Liver (tissue), 9 donors: ENCODE measurements around the gene CCDC78. TPM values are rescaled to one million over a fixed set of nuclear protein-coding genes. Genes with fewer than 3 reads are reported as not detected.

Experiments used
- DNase-seq: peaks from one replicate; pipeline ENCODE4 v3.0.0-alpha.2; 2017; ENCODE audit warnings: low spot score
- H3K27ac ChIP-seq, 2 donors: one replicate each; pipeline ENCODE4 v1.7.0; 2013; ENCODE audit warnings: inconsistent platforms in 2 of 2, low read length in 2 of 2, control low read depth in 1 of 2, low read depth in 1 of 2, mild to moderate bottlenecking in 1 of 2
- H3K27me3 ChIP-seq, 4 donors: one replicate each; pipeline versions ENCODE4 v1.6.1 to v1.7.0; 2013; ENCODE audit warnings: low read length in 3 of 4, inconsistent platforms in 1 of 4, mild to moderate bottlenecking in 1 of 4, moderate library complexity in 1 of 4; ENCODE audit not compliant: control insufficient read depth in 4 of 4, insufficient read depth in 4 of 4
- H3K36me3 ChIP-seq, 4 donors: one replicate each; pipeline versions ENCODE4 v1.6.1 to v1.7.0; 2013; ENCODE audit warnings: low read length in 3 of 4, mild to moderate bottlenecking in 3 of 4, low read depth in 1 of 4, moderate library complexity in 1 of 4; ENCODE audit not compliant: control insufficient read depth in 4 of 4, insufficient read depth in 3 of 4
- H3K4me1 ChIP-seq, 4 donors: one replicate each; pipeline versions ENCODE4 v1.6.1 to v1.7.0; 2013; ENCODE audit warnings: low read length in 3 of 4, mild to moderate bottlenecking in 3 of 4, moderate library complexity in 1 of 4; ENCODE audit not compliant: control insufficient read depth in 4 of 4, insufficient read depth in 4 of 4
- H3K4me3 ChIP-seq, 3 donors: one replicate each; pipeline versions ENCODE4 v1.6.1 to v1.7.0; 2013; ENCODE audit warnings: low read length in 3 of 3, control low read depth in 1 of 3, low read depth in 1 of 3, mild to moderate bottlenecking in 1 of 3
- H3K9ac ChIP-seq, 2 donors: one replicate each; pipeline ENCODE4 v1.7.0; 2013; ENCODE audit warnings: low read length in 2 of 2, mild to moderate bottlenecking in 2 of 2, moderate library complexity in 2 of 2, control low read depth in 1 of 2, low read depth in 1 of 2
- H3K9me3 ChIP-seq, 4 donors: one replicate each; pipeline versions ENCODE4 v1.6.1 to v1.7.0; 2013; ENCODE audit warnings: low read length in 3 of 4; ENCODE audit not compliant: control insufficient read depth in 4 of 4
- ATF3 ChIP-seq: IDR thresholded peaks from 2 replicates; pipeline ENCODE4 v1.6.1; 2016; ENCODE audit warnings: antibody characterized with exemption
- EGR1 ChIP-seq, 2 donors: IDR thresholded peaks; 2 replicates each; pipeline ENCODE4 v1.6.1; 2016 to 2018; ENCODE audit warnings: antibody characterized with exemption in 2 of 2, low read depth in 2 of 2
- FOXA1 ChIP-seq: IDR thresholded peaks from 2 replicates; pipeline ENCODE4 v1.6.1; 2016; ENCODE audit warnings: antibody characterized with exemption
- FOXA2 ChIP-seq: IDR thresholded peaks from 2 replicates; pipeline ENCODE4 v1.6.1; 2016; ENCODE audit warnings: antibody characterized with exemption
- HNF4A ChIP-seq, 2 donors: conservative IDR thresholded peaks; 2 replicates each; pipeline ENCODE4 v1.6.1; 2016; ENCODE audit warnings: antibody characterized with exemption in 2 of 2, mild to moderate bottlenecking in 2 of 2
- HNF4G ChIP-seq: IDR thresholded peaks from 2 replicates; pipeline ENCODE4 v1.6.1; 2016; ENCODE audit warnings: antibody characterized with exemption
- JUND ChIP-seq, 2 donors: IDR thresholded peaks; 2 replicates each; pipeline ENCODE4 v1.6.1; 2016; ENCODE audit warnings: antibody characterized with exemption in 2 of 2
- MAX ChIP-seq: IDR thresholded peaks from 2 replicates; pipeline ENCODE4 v1.6.1; 2016; ENCODE audit warnings: antibody characterized with exemption
- RAD21 ChIP-seq, 2 donors: IDR thresholded peaks; 2 replicates each; pipeline ENCODE4 v1.6.1; 2016; ENCODE audit warnings: antibody characterized with exemption in 2 of 2, mild to moderate bottlenecking in 2 of 2
- RXRA ChIP-seq, 2 donors: IDR thresholded peaks; 2 replicates each; pipeline ENCODE4 v1.6.1; 2017 to 2018; ENCODE audit warnings: antibody characterized with exemption in 2 of 2, mild to moderate bottlenecking in 1 of 2
- SP1 ChIP-seq: IDR thresholded peaks from 2 replicates; pipeline ENCODE4 v1.6.1; 2018; ENCODE audit warnings: antibody characterized with exemption, mild to moderate bottlenecking
- TAF1 ChIP-seq: conservative IDR thresholded peaks from 2 replicates; pipeline ENCODE4 v1.6.1; 2016; ENCODE audit warnings: antibody characterized with exemption, mild to moderate bottlenecking
- YY1 ChIP-seq: IDR thresholded peaks from 2 replicates; pipeline ENCODE4 v1.6.1; 2016; ENCODE audit warnings: antibody characterized with exemption, mild to moderate bottlenecking
- ZBTB33 ChIP-seq: IDR thresholded peaks from 2 replicates; pipeline ENCODE4 v1.6.1; 2016; ENCODE audit warnings: antibody characterized with exemption
- WGBS: extraction: QIAGEN DNeasy Blood & Tissue Kit; methylation state at CpG from one replicate; pipeline ENCODE4 v1.1.7; 2013; 5-methylcytosine and 5-hydroxymethylcytosine counted together
- polyA plus RNA-seq, 2 donors: library from polyadenylated mRNA; stranded (reverse) in 1 of 2; unstranded in 1 of 2; fragments of 200-250 nt in 1 of 2; fragments of >200 nt in 1 of 2; fragmentation: Nextera tagmentation in 1 of 2; extraction: Ambion mirVana in 1 of 2; gene quantifications; one replicate each; pipeline versions ENCODE4 v1.2.1 to v1.2.3, GENCODE V29; 2013 to 2015
- total RNA-seq, 2 donors: library from RNA; depleted of rRNA; stranded (reverse); fragments of >200 nt; gene quantifications; one replicate each; pipeline ENCODE4 v1.2.3, GENCODE V29; 2014
- TF ChIP-seq, protein P1 (sequence below): IDR thresholded peaks from 2 replicates; pipeline ENCODE4 v1.6.1; 2016; ENCODE audit warnings: antibody characterized with exemption, mild to moderate bottlenecking
- TF ChIP-seq, protein P2 (sequence below): fragments of 150-350 bp; IDR thresholded peaks from 2 replicates; pipeline ENCODE4 v1.5.1; 2017; ENCODE audit warnings: improper control_type of control experiment, low read depth, low read length; ENCODE audit not compliant: missing input control
- donor health status: healthy.
- donor health status: healthy.
- donor health status: healthy.
- donor health status: healthy.
- donor health status: healthy.

Gene CCDC78
- total and polyA plus RNA-seq, 4 donors: 0.05 to 0.28 (median 0.08) TPM; not detected in 1

- peaks cover 13 to 32% (median 26%) of the 10 kb centered on the region in 4 donors for H3K4me1 ChIP-seq
- peaks cover 0 to 2% (median 0%) of the 10 kb centered on the region in 4 donors for H3K27me3 ChIP-seq
- H3K9ac ChIP-seq: no peak overlapping the region
- H3K36me3 ChIP-seq: no peaks in the 10 kb centered on the region
- TF ChIP-seq HNF4A (conservative IDR thresholded peaks at IDR 0.05) (no peak), FOXA2 (no peak), HNF4G (no peak), FOXA1 (no peak), TAF1 (no peak), ATF3 (no peak), ZBTB33 (no peak), MAX (no peak), YY1 (no peak), EGR1 (IDR thresholded peaks at IDR 0.05; ENCODE audit: low read depth in 2 of 2) (no peak), SP1 (no peak), RXRA (IDR thresholded peaks at IDR 0.05) (no peak), JUND (IDR thresholded peaks at IDR 0.05) (no peak), RAD21 (IDR thresholded peaks at IDR 0.05) (no peak)
- TF ChIP-seq, protein P1, sequence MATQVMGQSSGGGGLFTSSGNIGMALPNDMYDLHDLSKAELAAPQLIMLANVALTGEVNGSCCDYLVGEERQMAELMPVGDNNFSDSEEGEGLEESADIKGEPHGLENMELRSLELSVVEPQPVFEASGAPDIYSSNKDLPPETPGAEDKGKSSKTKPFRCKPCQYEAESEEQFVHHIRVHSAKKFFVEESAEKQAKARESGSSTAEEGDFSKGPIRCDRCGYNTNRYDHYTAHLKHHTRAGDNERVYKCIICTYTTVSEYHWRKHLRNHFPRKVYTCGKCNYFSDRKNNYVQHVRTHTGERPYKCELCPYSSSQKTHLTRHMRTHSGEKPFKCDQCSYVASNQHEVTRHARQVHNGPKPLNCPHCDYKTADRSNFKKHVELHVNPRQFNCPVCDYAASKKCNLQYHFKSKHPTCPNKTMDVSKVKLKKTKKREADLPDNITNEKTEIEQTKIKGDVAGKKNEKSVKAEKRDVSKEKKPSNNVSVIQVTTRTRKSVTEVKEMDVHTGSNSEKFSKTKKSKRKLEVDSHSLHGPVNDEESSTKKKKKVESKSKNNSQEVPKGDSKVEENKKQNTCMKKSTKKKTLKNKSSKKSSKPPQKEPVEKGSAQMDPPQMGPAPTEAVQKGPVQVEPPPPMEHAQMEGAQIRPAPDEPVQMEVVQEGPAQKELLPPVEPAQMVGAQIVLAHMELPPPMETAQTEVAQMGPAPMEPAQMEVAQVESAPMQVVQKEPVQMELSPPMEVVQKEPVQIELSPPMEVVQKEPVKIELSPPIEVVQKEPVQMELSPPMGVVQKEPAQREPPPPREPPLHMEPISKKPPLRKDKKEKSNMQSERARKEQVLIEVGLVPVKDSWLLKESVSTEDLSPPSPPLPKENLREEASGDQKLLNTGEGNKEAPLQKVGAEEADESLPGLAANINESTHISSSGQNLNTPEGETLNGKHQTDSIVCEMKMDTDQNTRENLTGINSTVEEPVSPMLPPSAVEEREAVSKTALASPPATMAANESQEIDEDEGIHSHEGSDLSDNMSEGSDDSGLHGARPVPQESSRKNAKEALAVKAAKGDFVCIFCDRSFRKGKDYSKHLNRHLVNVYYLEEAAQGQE: no peak
- TF ChIP-seq, protein P2, sequence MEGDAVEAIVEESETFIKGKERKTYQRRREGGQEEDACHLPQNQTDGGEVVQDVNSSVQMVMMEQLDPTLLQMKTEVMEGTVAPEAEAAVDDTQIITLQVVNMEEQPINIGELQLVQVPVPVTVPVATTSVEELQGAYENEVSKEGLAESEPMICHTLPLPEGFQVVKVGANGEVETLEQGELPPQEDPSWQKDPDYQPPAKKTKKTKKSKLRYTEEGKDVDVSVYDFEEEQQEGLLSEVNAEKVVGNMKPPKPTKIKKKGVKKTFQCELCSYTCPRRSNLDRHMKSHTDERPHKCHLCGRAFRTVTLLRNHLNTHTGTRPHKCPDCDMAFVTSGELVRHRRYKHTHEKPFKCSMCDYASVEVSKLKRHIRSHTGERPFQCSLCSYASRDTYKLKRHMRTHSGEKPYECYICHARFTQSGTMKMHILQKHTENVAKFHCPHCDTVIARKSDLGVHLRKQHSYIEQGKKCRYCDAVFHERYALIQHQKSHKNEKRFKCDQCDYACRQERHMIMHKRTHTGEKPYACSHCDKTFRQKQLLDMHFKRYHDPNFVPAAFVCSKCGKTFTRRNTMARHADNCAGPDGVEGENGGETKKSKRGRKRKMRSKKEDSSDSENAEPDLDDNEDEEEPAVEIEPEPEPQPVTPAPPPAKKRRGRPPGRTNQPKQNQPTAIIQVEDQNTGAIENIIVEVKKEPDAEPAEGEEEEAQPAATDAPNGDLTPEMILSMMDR: no peak
- no peak for DNase-seq
- WGBS: 92% methylated on average over 24 of the region's 24 CpGs
- H3K27ac ChIP-seq: no peak overlapping the region
- H3K4me3 ChIP-seq: no peak overlapping the region
- no peaks in the 10 kb centered on the region for H3K9me3 ChIP-seq
Measured at GRCh38 chr16:722835-723633, 3.2 kb downstream of the CCDC78 start.
